ENCODE results near the gene COPS3. TPM values are rescaled to one million over a fixed set of nuclear protein-coding genes. Genes with fewer than 3 reads are reported as not detected.

COPS3 gene
- total RNA-seq, 4 donors from 2014 or later: 49.3 to 72.6 (median 59.1) TPM

DNA sequence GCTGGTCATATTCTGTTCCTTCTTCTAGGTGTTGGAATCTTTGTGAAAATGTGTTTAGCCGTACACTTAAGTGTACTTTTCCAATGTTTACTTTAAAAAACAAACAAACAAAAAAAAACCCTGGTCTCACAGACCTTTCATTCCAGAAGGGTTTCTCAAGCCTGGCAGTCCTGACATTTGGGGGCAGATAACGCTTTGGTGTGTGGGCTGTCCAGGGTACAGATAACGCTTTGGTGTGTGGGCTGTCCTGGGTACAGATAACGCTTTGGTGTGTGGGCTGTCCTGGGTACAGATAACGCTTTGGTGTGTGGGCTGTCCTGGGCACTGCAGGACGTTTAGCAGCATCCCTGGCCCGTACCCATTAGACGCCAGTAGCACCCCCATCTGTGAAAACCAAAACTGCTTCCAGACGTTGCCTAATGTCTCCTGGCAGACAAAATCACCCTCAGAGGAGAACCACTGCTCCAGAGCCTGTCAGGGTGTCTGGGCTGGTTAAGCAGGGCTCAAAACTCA, 28.8 kb downstream of the COPS3 start:
- peaks cover 40 to 99% (median 95%) of the 10 kb centered on the region in 4 donors for H3K36me3 ChIP-seq
- WGBS: 78% methylated on average over 6 of the region's 9 CpGs
- no peaks in the 10 kb centered on the region for H3K9me3 ChIP-seq
- TF ChIP-seq, protein P1, sequence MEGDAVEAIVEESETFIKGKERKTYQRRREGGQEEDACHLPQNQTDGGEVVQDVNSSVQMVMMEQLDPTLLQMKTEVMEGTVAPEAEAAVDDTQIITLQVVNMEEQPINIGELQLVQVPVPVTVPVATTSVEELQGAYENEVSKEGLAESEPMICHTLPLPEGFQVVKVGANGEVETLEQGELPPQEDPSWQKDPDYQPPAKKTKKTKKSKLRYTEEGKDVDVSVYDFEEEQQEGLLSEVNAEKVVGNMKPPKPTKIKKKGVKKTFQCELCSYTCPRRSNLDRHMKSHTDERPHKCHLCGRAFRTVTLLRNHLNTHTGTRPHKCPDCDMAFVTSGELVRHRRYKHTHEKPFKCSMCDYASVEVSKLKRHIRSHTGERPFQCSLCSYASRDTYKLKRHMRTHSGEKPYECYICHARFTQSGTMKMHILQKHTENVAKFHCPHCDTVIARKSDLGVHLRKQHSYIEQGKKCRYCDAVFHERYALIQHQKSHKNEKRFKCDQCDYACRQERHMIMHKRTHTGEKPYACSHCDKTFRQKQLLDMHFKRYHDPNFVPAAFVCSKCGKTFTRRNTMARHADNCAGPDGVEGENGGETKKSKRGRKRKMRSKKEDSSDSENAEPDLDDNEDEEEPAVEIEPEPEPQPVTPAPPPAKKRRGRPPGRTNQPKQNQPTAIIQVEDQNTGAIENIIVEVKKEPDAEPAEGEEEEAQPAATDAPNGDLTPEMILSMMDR (IDR thresholded peaks at IDR 0.05): no peak
- TF ChIP-seq POLR2A (IDR thresholded peaks at IDR 0.05; ENCODE audit: low read depth) (no peak), POLR2AphosphoS5 (IDR thresholded peaks at IDR 0.05) (no peak), EP300 (IDR thresholded peaks at IDR 0.05) (no peak)
- no peaks in the 10 kb centered on the region for H3K4me1 ChIP-seq
- H3K27me3 ChIP-seq: no peaks in the 10 kb centered on the region
- intact Hi-C loops (cut with DNase I): no loop called here
- no peak overlapping the region for H3K4me3 ChIP-seq
- DNase-seq (ENCODE audit: extremely low spot score): no peak
- no peak overlapping the region for H3K27ac ChIP-seq (replicated peaks in 1 of 4)

DNA sequence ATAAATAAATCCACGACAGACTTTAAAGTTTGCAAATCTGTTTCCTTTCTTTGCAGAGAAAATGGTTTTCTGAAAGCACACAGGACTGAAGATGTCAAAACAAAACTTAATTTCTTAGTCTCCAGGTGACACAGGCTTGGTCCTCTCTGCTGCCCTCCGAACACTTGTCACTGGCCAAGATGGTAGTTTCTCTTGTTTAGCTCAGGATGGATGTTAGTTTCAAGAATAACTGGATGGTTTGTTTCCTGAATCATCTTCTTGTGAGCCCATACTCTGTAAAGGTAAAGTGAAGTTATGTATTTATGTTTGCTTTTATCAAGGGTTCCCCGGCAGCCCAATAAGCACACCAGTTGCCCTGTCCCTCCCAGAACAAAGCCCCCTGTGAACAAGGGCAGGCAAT, 34.2 kb downstream of the COPS3 start:
- peaks cover 32 to 67% (median 65%) of the 10 kb centered on the region in 4 donors for H3K36me3 ChIP-seq
- WGBS: 94% methylated on average over 3 of the region's 3 CpGs
- H3K4me3 ChIP-seq: no peak overlapping the region

DNA sequence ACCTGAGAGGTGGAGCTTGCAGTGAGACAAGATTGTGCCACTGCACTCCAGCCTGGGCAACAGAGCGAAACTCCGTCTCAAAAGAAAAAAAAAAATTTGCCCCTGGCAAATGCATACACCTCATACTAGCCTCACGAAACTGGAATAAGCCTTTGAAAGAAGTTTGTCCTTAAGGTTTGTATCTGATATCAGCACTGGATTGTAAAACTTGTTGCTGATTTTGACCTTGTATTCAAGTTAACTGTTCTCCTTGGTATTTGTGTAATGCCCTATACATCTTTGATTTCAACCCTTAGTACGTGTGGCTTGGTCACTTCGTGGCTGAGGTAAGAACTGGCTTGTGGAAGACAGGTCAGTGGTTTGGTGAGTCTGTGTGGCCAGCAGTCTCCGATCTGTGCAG, 37.9 kb downstream of the COPS3 start:
- DNase-seq (ENCODE audit: extremely low spot score): no peak
- intact Hi-C loops (cut with DNase I): no loop called here
- TF ChIP-seq POLR2A (IDR thresholded peaks at IDR 0.05; ENCODE audit: low read depth): no peak
- TF ChIP-seq, protein P1 (IDR thresholded peaks at IDR 0.05): no peak
- no peak for TF ChIP-seq EP300 (IDR thresholded peaks at IDR 0.05)
- TF ChIP-seq POLR2AphosphoS5 (IDR thresholded peaks at IDR 0.05): no peak
- Histone ChIP-seq H3K27ac (replicated peaks in 1 of 4) (no peak overlapping the region), H3K4me3 (no peak overlapping the region), H3K4me1 (peaks cover 0 to 6% (median 5%) of the 10 kb centered on the region in 4 donors), H3K36me3 (peaks cover 27 to 32% (median 29%) of the 10 kb centered on the region in 4 donors), H3K9me3 (no peaks in the 10 kb centered on the region), H3K27me3 (no peaks in the 10 kb centered on the region)
- WGBS: 97% methylated on average over 5 of the region's 6 CpGs

More for the DNA sequence above, 34.2 kb downstream of the COPS3 start:
- intact Hi-C loops (cut with DNase I): no loop called here
- Histone ChIP-seq H3K27me3 (no peaks in the 10 kb centered on the region), H3K9me3 (no peaks in the 10 kb centered on the region), H3K27ac (replicated peaks in 1 of 4) (no peak overlapping the region), H3K4me1 (no peaks in the 10 kb centered on the region)
- TF ChIP-seq POLR2AphosphoS5 (IDR thresholded peaks at IDR 0.05) (no peak), EP300 (IDR thresholded peaks at IDR 0.05) (no peak), POLR2A (IDR thresholded peaks at IDR 0.05; ENCODE audit: low read depth) (no peak)
- TF ChIP-seq, protein P1 (IDR thresholded peaks at IDR 0.05): no peak
- no peak for DNase-seq (ENCODE audit: extremely low spot score)

DNA sequence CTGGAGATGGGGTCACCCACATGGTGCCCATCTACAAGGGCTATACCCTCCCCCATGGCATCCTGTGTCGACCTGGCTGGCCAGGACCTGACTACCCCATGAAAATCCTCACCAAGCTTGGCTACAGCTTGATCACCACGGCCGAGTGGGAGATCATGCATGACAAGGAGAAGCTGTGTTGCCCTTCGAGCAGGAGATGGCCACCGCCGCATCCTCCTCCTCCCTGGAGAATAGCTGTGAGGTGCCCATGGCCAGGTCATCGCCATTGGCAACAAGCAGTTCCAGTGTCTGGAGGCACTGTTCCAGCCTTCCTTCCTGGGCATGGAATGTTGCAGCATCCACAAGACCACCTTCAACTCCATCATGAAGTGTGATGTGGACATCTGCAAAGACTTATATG, 38.8 kb downstream of the COPS3 start:
- intact Hi-C loops (cut with DNase I): no loop called here
- H3K9me3 ChIP-seq: no peaks in the 10 kb centered on the region
- no peak overlapping the region for H3K4me3 ChIP-seq
- TF ChIP-seq POLR2AphosphoS5 (IDR thresholded peaks at IDR 0.05): no peak
- TF ChIP-seq POLR2A (IDR thresholded peaks at IDR 0.05; ENCODE audit: low read depth): no peak
- no peak for TF ChIP-seq EP300 (IDR thresholded peaks at IDR 0.05)
- H3K4me1 ChIP-seq: peaks cover 0 to 10% (median 10%) of the 10 kb centered on the region in 4 donors
- H3K27ac ChIP-seq (replicated peaks in 1 of 4): no peak overlapping the region
- 100% methylated on average over 6 of the region's 7 CpGs for WGBS
- no peak for DNase-seq (ENCODE audit: extremely low spot score)
- H3K36me3 ChIP-seq: peaks cover 18 to 23% (median 20%) of the 10 kb centered on the region in 4 donors
- no peaks in the 10 kb centered on the region for H3K27me3 ChIP-seq

DNA sequence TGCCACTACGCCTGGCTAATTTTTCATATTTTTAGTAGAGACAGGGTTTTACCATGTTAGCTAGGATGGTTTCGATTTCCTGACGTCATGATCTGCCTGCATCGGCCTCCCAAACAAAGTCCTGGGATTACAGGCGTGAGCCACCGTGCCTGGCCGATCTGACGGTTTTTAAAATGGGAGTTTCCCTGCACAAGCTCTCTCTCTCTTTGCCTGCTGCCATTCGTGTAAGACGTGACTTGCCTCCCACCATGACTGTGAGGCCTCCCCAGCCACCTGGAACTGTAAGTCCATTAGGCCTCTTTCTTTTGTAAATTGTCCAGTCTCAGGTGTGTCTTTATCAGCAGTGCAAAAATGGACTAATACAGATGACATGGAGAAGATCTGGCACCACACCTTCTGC, 39.4 kb downstream of the COPS3 start:
- intact Hi-C loops (cut with DNase I): no loop called here
- peaks cover 0 to 10% (median 10%) of the 10 kb centered on the region in 4 donors for H3K4me1 ChIP-seq
- 85% methylated on average over 10 of the region's 10 CpGs for WGBS
- H3K27me3 ChIP-seq: no peaks in the 10 kb centered on the region
- no peak overlapping the region for H3K27ac ChIP-seq (replicated peaks in 1 of 4)
- no peak for DNase-seq (ENCODE audit: extremely low spot score)
- H3K36me3 ChIP-seq: peaks cover 12 to 17% (median 14%) of the 10 kb centered on the region in 4 donors
- H3K4me3 ChIP-seq: no peak overlapping the region
- H3K9me3 ChIP-seq: no peaks in the 10 kb centered on the region
- TF ChIP-seq, protein P1 (IDR thresholded peaks at IDR 0.05): no peak
- TF ChIP-seq POLR2A (IDR thresholded peaks at IDR 0.05; ENCODE audit: low read depth): no peak
- TF ChIP-seq EP300 (IDR thresholded peaks at IDR 0.05): no peak
- no peak for TF ChIP-seq POLR2AphosphoS5 (IDR thresholded peaks at IDR 0.05)

Data from esophagus muscularis mucosa (tissue), 4 donors.